ENCODE measurements around the gene PDE4B. TPM values are rescaled to one million over a fixed set of nuclear protein-coding genes. Genes with fewer than 3 reads are reported as not detected.

The PDE4B gene
- total and polyA plus RNA-seq, 11 donors, result 1.4 to 71.9 (median 16.2) TPM

DNA sequence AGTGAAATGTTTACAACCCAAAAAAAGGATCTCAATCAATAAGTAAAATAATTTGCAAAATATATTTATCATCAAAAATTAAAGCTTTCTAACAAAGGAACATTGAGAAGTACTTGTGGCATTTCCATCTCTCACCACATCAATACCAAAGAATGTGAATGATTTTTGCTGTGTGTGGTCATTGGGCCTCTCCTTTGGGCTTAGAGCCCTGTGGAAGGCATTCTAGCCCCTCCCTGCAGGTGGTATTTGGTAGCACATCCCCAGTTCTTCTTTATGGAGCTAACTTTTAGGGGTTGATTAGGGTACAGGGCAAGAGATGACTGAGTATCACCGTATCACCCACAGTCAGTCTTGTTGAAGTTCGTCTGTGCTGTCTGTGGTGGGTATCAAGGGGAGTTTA lies 447.1 kb downstream of the PDE4B start:
- ATAC-seq, result no peak
- intact Hi-C loops (cut with DNase I), result no loop called here

DNA sequence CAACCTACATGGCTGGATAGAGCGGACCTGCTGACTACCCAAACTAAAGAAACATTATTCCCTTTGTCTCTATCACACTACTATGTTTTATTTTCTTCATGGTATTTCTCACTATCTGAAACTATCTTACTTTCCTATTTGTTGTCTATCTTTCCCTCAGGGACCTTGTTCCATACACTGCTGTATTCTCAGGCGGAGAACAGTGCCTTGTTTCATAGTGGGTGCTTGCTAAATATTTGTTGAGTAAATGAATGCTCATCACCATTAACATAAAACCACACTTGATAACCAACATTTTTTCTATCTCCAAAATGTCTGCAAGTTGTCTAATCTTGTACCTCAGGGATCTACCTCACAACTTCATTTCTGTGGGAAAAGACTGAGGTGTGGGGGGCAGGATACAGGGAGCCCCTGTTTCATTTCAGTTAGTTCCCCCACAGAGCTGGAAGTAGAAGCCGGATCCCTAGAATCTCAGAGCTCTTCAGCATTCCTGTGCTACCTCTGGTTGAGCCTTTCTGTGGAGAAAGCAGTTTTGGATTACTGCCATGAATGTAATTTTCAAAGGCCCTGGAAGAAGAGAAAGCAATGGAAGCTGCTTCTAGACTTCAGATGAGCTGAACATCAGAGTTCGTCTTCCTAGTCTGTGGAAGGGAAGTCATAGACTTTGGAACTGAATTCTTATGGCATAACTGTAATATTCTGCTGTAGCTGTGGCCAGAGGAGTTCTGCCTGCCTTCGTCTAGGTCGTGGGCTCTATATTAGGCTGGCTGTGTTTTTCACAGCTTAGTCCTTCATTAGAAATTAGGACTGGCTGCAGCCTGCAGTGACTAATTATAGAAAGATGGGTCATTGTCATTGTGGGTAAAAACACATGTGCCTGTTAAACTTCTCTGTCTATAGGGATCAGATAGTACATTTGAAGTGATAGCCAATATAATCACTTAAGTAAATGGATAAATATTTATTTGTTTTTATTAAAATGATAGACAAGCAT lies 448.1 kb downstream of the PDE4B start:
- no peak overlapping the region for H3K4me3 ChIP-seq
- no peaks in the 10 kb centered on the region for H3K9me3 ChIP-seq
- ATAC-seq (no peak), DNase-seq (no peak)
- peaks cover 0 to 6% (median 0%) of the 10 kb centered on the region in 9 donors for H3K27me3 ChIP-seq
- no peak overlapping the region for H3K27ac ChIP-seq
- TF ChIP-seq POLR2A (IDR thresholded peaks at IDR 0.05), result no peak
- TF ChIP-seq CTCF (IDR thresholded peaks at IDR 0.05), result no peak
- no peaks in the 10 kb centered on the region for H3K4me1 ChIP-seq
- intact Hi-C loops (cut with DNase I), result no loop called here
- no peaks in the 10 kb centered on the region for H3K36me3 ChIP-seq
- 65 to 81% (median 72%) methylated on average over 6 of the region's 6 CpGs for WGBS, 4 donors

More for the DNA sequence above, 447.1 kb downstream of the PDE4B start:
- H3K4me3 ChIP-seq, result no peak overlapping the region
- no peak for DNase-seq
- 73 to 96% (median 93%) methylated on average over 2 of the region's 2 CpGs for WGBS, 4 donors
- H3K27me3 ChIP-seq, result peaks cover 0 to 6% (median 0%) of the 10 kb centered on the region in 9 donors
- H3K27ac ChIP-seq, result no peak overlapping the region
- no peaks in the 10 kb centered on the region for H3K36me3 ChIP-seq
- no peaks in the 10 kb centered on the region for H3K4me1 ChIP-seq
- no peaks in the 10 kb centered on the region for H3K9me3 ChIP-seq
- no peak for TF ChIP-seq CTCF (IDR thresholded peaks at IDR 0.05)
- no peak for TF ChIP-seq POLR2A (IDR thresholded peaks at IDR 0.05)

GRCh38 chr1:66242646-66243547 lies 450.2 kb downstream of the PDE4B start:
- intact Hi-C loops (cut with DNase I), result loop anchor here (1.0 to 2.0 kb wide), 4 partner anchors 282 to 286 kb away; no protein-coding TSS in a partner anchor
- H3K9me3 ChIP-seq, result no peaks in the 10 kb centered on the region
- WGBS, 4 donors, result 39 to 44% (median 41%) methylated on average over 6 of the region's 6 CpGs

More at GRCh38 chr1:66242646-66243547, 450.2 kb downstream of the PDE4B start:
- Histone ChIP-seq H3K4me1 (peaks cover 0 to 4% (median 0%) of the 10 kb centered on the region in 12 donors), H3K27ac (no peak overlapping the region), H3K27me3 (peaks cover 0 to 4% (median 0%) of the 10 kb centered on the region in 9 donors), H3K4me3 (no peak overlapping the region), H3K36me3 (no peaks in the 10 kb centered on the region)
- ATAC-seq (peak; percentile 90 to 99 (median 98)), DNase-seq (peak; percentile 80 to 90 (median 87))
- TF ChIP-seq POLR2A (IDR thresholded peaks at IDR 0.05) (no peak), CTCF (IDR thresholded peaks at IDR 0.05) (peak; percentile 91 to 100 (median 98))

Measured in heart left ventricle (tissue), 16 donors.